ENCODE results near the gene HRH4. TPM values are rescaled to one million over a fixed set of nuclear protein-coding genes. Genes with fewer than 3 reads are reported as not detected.

Gene HRH4
- total RNA-seq, 1 experiment from 2014 or later = not detected

DNA sequence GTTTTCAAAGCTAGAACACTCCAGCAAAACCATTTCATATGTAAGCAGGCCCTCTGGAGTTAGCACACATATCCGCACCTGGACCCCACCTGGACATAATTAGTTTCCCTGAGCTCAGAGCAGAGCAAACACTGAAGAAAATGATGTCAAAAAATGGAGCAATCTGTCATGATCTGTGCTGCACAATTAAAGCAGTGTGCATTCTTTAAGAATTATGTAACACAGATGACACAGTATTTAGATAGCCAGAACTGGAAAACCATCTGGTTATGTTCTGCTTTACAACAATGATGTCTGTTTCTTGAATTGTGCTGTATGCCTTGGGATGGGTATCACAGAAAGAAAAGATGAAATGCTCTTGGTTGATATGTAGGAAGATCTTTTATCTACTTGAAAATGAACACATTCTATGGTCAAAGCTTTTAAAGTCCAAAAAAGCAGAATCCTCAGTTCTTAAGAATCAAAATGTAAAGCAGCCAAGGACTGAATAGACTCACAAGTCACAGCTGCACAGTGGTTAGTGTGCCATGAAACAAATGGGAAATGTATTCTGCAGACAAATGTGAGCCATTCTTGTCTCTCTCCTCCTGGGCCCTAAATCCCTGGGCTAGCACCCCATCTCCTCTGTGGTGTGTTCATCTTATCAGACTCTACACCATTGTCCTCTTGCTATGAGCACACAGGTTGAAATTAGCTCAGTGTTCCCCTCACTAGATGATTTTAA, 36.8 kb downstream of the HRH4 start:
- Histone ChIP-seq H3K4me1 (ENCODE audit: insufficient read depth, low read length) (no peaks in the 10 kb centered on the region), H2BK5ac (ENCODE audit: insufficient read length, low read length) (no peak overlapping the region), H2BK12ac (ENCODE audit: insufficient read length, low read depth, low read length) (no peak overlapping the region), H2BK15ac (ENCODE audit: low read depth, low read length) (no peak overlapping the region), H4K8ac (replicated peaks; ENCODE audit: insufficient read length, low read depth, low read length) (no peak overlapping the region), H3K9ac (ENCODE audit: extremely low read depth, insufficient read length, low read length) (no peak overlapping the region), H3K4ac (ENCODE audit: low read depth, low read length) (no peak overlapping the region), H3K27ac (ENCODE audit: insufficient read length, low read depth, low read length) (no peak overlapping the region), H4K5ac (ENCODE audit: insufficient read length, low read depth, low read length) (no peak overlapping the region), H3K23me2 (ENCODE audit: insufficient read length, low read depth, low read length, poor library complexity, severe bottlenecking) (no peaks in the 10 kb centered on the region), H3K18ac (ENCODE audit: insufficient read length, low read depth, low read length) (no peak overlapping the region), H3K14ac (ENCODE audit: insufficient read depth, low read length) (no peak overlapping the region), H2BK120ac (ENCODE audit: low read depth, low read length, poor library complexity, severe bottlenecking) (no peak overlapping the region), H3K27me3 (ENCODE audit: insufficient read depth, low read length) (no peaks in the 10 kb centered on the region), H3K79me1 (ENCODE audit: insufficient read depth, low read depth, low read length, poor library complexity, severe bottlenecking) (no peaks in the 10 kb centered on the region), H3K4me2 (ENCODE audit: insufficient read depth, insufficient read length, low read length) (no peak overlapping the region), H3K56ac (ENCODE audit: insufficient read length, low read depth, low read length) (no peak overlapping the region), H3K79me2 (ENCODE audit: insufficient read depth, low read length) (no peaks in the 10 kb centered on the region), H2BK20ac (ENCODE audit: low read depth, low read length, poor library complexity, severe bottlenecking) (no peak overlapping the region), H3K23ac (ENCODE audit: insufficient read length, low read depth, low read length) (no peak overlapping the region), H4K20me1 (ENCODE audit: control insufficient read depth, insufficient read depth, insufficient read length) (no peaks in the 10 kb centered on the region), H2AFZ (ENCODE audit: low read length) (no peak overlapping the region), H3K9me3 (ENCODE audit: control insufficient read depth, low read depth, low read length) (no peaks in the 10 kb centered on the region), H2AK5ac (ENCODE audit: insufficient read length, low read length) (no peak overlapping the region), H3T11ph (ENCODE audit: low read length) (no peak overlapping the region), H4K91ac (ENCODE audit: insufficient read length, low read depth, low read length) (no peak overlapping the region)
- Mint-ChIP-seq H3K9me3 (no peaks in the 10 kb centered on the region; a peak in 1 of 5 replicates), H3K27ac (no peak overlapping the region), H3K4me3 (no peak overlapping the region), H3K36me3 (ENCODE audit: insufficient read depth in 1 of 3, low read depth in 3 of 3) (no peaks in the 10 kb centered on the region; a peak in 1 of 7 replicates), H3K27me3 (ENCODE audit: low read depth) (peaks cover 3% of the 10 kb centered on the region), H3K4me1 (peaks cover 0 to 5% of the 10 kb centered on the region in 2 experiments; a peak in 1 of 4 replicates)
- DNase-seq = no peak
- no CpG with 5 or more reads among the region's 1 CpG for WGBS (ENCODE audit: extremely low coverage, insufficient read length, low lambda C conversion rate)
- TF ChIP-seq, protein P1, sequence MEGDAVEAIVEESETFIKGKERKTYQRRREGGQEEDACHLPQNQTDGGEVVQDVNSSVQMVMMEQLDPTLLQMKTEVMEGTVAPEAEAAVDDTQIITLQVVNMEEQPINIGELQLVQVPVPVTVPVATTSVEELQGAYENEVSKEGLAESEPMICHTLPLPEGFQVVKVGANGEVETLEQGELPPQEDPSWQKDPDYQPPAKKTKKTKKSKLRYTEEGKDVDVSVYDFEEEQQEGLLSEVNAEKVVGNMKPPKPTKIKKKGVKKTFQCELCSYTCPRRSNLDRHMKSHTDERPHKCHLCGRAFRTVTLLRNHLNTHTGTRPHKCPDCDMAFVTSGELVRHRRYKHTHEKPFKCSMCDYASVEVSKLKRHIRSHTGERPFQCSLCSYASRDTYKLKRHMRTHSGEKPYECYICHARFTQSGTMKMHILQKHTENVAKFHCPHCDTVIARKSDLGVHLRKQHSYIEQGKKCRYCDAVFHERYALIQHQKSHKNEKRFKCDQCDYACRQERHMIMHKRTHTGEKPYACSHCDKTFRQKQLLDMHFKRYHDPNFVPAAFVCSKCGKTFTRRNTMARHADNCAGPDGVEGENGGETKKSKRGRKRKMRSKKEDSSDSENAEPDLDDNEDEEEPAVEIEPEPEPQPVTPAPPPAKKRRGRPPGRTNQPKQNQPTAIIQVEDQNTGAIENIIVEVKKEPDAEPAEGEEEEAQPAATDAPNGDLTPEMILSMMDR (conservative IDR thresholded peaks at IDR 0.05) = no peak

Data from H9 (cell line).